ENCODE results near the gene CTSH.
"Not testable (repeated sequence)": the region's sequence is repeated elsewhere in the genome, so short reads cannot be mapped to it uniquely, and the experiment has no call there.

Gene CTSH

DNA sequence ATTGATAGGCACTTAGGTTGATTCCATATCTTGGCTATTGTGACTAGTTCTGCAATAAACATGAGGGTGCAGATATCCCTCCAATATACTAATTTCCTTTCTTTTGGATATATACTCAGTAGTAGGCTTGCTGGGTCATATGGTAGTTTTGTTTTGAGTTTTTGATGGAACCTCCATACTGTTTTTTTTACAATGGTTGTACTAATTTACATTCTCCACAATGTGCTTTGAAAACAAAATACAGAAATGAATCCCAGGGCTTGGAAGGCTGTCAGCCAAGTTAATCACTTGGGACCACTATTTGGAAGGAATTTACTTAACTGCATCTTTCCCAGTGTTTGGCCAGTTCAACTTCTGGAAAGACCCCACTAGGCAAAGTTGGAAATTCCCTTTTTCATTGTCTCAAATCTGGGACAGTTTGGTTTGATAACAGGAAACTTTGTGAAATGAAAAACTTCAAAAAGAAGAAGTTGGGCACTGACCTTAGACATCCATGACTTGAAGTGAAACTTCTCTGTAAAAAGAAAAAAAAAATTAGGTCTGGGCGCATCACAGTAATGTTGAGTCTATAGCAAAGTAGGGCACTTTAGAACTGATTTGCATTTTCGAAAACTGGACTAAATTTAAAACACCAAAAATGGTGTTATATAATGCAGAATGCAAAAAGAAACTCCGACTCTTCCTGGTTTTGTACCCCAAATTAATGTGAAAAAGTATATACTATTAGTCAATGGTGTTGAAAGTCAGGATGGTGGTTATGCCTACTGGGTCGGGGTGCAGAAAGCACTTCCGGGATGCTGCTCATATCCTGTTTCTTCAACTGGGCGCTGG, 6.0 kb downstream of the CTSH start:
- DNase-seq = no peak

DNA sequence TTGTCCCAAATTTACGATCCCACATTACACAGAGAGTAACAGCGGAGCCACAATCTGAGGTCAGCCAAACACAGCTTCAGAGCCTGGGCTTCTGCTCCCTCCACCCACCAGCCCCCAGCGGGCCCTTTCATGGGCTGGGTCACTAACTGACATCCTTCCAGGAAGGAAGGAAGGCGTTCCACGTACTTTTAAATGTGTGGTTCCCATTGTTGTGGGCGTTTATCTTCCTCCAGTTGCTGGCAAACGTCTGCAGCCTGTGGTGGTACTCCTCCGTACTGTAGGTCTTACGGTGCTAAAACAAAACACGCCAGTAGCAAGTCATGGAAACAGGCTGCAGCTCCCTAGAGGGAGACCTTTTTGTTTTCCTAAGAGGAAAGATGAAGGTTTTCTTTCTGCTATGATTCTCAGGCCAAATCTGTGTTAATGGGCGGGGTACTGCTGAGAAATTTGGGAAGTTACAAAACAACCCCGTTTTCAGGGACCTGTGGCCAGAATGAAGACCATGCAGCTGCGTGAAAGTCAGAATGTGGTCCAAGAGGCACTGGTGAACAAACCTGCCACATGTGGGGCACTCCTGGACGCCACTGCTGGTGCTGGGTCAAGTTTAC, 7.6 kb downstream of the CTSH start:
- DNase-seq = no peak

DNA sequence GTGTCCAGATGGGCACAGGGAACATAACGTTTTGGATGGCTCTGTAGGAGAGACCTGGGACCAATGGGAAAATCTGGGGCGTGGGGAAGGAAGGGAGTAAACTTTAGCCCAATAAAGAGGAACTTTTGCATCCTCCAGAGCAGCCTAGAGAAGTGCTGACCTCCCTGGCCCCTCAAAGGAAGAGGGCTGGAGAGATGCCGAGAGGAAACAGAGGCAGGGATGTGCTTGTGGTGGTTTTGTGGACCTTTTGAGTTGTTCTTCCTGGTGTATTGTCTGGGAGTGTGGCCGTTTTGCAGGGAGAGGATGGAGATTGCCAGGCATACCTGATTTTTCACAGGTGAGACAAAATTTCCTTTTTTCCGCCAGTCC, 10.2 kb downstream of the CTSH start:
- no peak for DNase-seq

DNA sequence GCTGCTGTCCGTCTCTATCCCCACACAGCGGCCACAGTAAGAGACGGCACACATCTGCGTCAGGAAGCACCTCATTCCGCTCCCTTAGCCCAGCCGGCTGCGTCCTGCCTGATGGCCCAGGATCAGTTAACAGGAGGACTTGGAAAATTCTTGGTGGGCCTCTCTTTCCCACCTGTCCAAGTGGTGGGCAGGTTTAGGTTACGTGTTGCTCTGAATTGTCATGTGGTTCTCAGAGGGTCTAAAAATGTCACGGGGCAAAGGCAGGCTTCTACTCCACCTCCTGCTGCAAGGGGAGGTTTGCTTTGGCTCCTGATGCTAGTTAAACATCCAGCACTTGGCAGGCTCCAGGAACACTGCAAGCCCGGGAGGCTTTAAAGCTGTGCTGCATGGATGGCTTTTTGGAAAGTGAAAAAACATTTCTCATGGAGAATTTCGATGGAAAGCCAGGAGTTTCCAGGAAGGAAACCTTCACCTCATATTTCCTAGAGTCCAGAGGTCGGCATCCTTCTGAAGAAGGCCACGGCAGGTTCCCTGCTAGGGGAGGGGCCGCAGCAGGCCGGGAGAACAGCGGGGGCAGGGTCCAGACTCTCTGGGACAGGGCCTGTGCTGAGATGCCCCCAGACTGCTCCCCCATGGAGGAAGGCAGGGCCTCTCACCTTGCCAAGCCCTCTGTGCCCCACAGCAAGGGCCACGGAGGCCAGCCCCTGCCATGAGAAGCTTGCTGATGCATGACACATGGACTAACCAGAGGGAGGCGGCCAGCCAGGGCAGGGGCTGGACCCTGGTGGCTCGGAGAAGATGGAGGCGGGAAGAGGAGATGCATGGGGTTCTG, 10.8 kb downstream of the CTSH start:
- no peak for DNase-seq

DNA sequence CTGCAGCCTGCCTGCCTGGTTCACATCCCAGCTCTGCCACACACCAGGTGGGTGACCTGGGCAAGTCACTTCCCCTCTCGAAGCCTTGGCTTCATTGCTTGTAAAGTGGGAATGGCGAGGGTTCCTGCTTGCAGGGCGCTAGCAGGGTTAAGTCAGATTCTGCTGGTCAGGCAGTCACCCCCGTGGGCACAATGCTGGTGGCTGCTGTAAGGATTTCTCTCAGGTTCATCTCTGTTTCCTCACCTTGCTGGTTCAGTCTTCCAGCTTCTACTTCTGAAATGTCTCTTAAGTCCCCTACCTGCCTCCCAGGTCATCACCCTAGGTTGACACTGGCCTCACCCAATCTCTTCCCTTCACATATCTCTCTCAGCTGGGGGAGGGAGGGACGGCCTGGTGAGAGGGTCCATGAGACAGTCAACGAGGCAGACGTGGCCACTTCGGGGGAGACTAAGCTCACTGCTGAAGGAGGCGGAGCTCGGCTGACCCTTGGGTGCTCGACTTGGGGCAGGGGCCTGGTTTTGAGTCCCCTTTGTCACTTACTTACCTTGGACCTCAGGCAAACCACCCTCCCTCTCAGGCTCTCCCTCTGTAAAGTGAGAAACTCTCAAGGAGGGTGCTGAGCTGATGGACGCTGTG, 11.5 kb downstream of the CTSH start:
- no peak for DNase-seq

DNA sequence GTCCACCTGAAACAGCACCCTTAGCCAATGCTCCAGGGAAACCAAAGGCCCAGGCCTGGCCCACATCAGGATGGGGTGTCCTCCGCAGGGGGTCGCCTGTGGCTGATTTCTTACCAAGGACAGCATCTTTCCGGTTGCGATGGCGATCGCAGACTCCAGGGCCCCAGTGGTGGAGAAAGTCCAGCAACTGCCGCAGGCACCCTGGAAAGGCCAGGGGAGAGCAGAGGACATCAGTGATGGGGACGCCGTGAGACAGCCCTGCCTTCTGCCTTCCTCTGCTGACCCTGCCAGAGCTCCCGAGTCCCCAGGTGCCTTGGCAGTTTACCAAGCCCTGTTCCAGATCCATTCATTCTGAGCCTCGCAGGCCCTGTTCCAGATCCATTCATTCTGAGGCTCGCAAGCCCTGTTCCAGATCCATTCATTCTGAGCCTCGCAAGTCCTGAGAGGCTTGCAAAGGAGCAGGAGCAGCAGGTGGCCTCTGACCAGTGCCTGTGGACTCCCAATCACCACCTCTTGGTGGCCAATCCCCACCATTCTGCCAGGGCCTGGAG, 12.5 kb downstream of the CTSH start:
- DNase-seq = no peak

DNA sequence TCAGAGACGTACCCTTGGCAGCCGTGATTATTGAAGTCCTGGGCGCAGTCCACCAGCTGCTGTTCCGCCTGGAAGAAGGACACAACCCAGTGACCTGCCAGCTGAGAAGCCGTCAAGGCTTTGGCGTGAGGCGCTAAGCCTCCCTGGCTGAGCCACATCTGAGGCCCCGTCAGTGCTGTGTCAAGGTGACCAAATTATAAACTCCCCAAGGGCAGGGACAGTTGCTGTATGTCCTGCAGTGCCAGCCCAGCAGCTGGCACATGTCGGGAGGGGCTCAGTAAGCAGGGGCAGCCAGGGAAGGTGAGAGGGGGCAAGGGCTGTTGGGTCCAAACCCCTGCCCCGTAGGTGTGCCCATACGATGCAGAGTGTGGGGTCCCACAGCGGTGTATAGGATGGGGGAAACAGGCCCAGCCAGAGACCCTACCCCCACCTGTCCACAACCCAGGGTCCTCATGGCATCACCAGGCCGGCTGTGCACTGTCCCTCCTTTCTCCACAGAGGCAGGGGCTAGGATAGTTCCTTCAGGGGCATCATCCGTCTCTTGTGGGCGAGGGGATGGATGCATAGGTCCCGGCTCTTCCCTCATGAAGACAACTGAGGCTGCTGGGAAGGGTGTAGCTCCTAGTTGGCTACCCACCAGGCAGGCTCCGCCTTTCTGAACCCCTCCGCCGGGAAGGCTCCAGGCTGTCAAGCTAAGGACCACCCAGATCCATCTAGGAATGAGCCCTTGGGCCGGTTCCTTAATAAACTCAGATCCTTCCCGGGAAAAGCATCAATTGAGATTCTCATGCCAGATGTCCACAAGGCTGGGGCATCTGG, 13.2 kb downstream of the CTSH start:
- no peak for DNase-seq

DNA sequence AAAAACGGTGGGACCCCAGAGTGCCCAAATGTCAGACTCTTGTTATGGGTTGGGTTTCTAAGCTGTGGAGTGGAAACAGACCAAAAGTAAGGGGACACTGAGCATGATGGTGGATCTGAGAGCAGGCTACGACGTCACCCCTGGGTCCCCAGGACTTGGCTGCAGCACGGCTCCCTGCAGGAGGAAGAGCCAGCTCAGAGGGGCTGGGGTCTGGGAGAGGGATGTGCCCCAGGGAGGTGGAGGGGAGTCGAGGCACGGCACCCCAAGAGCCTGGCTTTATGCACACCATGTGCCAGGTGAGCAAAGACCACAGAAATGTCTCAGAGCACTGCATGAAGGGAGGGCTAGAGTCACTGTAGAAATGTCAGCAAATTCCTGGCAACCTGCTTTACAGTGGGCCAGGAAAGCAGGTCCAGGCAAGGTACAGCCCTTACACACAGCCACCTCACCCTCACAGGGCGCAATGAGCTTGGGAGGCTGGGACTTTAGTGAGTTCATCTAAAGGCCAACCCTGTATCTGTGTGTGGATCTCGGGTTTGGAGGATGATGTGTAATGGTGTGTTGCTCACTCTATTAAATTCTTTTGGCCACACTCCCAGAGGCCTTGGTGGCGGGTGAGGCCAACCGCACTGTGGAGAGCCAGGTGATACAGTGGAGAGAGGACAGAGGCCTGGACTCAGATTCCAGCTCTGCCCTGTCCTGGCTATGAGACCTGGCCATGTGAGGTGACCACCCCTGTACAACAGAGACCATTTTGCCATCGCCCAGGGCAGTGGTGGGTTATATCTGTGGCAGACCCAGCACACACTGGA, 14.1 kb downstream of the CTSH start:
- DNase-seq = no peak

DNA sequence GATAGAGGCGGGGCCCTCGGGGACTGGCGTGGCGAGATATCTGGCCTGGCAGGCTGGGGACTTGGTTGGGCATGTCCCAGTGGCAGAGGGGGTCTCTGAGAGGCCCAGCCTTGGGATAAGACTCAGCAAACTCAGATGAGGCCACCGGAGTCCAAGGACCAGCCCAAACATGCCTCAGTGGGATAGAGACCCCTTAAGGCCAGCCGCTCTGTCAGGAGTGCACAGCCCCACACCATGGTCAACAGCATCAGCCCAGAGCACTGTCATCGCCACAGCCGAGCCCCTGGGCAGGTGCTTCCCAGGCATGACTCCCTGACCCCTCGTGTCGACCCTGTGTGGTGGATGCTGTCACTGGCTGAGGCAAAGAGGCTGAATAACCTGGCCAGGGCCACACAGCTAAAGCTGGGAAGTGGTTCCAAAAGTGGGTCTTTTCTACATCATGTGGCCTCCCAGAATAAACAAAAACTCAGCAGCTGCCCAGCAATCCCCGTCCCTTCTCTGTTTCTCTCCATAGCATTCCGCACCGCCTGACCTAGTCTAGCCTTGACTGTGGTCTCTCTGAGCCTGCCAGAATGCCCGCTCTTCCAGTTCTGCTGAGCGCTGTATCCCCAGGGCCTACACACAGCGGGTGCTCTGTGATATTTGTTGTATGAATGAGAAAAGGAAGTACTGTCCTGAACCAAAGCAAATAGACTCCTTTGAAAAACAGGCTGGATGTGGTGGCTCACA, 15.1 kb downstream of the CTSH start:
- no peak for DNase-seq

DNA sequence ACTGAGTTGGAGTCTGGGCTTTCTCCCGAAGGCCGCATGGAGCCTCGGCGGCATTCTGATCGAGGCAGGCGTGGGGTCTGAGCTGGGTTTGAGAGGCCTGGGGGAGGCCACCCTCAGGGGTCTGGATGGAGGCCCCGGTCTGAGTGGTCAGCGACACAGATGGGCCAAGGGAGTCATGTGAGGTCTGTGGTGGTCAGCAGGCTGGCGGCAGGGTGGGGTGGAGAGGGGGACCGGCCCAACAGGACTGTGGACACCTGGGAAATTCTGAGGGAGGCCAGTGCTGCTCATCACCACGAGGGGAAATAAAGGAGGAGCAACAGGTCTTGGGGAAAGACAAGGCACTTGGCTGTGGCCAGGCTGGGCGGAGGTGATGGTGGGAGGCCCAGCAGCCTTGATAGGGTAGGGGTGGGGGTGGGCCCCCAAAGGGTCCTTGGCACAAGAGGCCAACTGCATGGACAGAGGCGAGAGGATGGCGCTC, 16.2 kb downstream of the CTSH start:
- DNase-seq = no peak

DNA sequence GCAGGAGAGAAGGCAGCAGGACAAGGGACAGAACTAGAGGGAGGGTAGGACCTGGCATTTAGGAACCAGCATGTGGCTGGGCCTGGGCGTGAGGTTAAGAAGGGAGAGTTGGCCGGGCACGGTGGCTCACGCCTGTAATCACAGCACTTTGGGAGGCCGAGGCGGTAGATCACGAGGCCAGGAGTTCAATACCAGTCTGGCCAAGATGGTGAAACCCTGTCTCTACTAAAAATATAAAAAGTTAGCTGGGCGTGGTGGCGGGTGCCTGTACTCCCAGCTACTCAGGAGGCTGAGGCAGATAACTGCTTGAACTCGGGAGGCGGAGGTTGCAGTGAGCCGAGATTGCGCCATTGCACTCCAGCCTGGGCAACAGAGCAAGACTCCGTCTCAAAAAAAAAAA, 16.7 kb downstream of the CTSH start:
- DNase-seq = not testable (repeated sequence)

DNA sequence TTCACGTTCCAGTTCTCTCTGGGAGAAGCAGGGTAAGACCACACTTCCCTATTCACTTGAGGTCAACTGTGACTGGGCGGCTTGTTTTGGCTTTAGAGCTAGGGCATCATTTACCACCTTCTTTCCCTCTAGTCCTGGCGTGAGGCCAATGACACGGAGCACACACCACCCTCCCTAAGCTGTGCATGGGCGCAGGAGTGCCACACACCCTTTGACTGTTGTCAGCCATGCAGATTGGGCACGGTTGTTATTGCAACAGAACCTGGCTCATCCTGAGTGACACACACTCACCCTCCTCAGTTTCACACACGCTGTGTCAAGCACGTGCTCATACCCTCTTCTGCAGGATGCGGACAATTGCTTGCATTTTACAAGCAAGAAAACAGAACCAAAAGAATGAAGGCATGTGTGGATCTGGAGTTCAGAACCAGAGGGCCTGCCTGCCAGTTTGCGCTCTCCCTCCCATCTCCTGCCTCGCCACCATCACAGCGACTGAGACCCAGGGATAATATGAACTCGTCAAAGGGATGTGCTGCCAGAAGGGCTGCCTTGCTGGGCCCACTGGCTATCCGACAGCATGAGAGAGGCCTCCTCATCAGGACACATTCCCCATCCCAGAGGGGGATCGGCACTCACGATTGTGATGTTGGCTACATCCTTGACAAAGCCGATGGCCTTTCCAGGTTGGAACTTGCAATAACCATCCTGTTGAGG, 17.6 kb downstream of the CTSH start:
- DNase-seq = no peak

DNA sequence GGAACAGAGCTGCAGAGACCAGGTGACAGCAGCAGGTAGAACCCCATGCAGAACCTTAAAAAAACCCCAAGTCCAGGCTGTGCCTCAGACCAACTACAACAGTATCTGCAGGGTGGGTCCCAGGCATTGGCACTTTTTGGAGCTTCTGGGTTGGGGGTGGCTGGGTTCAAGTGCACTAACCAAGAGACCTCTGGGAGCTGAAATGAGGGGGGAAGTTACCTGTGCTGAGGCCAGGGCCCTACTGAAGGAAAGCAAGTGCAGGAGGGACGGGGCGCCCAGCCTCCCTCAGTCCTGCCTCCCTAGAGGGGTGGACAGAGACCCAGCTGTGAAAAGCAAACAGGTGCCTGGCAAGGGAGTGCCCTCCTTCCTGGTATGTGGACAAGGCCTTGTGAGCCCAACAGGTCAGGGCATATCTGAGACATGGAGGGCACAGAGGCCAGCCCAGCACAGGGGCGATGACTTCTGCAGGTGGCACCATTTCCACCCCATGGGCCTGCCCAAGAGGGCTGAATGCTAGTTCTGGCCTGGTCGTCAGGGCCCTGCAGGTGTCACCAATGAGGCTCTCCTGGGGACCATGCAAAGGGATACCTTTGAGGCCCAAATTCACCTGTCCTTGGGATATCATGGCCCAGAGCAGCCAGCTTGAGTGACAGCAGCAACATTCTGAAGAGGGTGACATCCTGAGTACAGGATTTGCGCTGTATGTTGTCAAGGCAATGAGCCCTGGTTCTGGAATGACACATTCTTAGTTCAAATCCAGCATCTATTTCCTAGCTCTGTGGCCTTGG, 18.7 kb downstream of the CTSH start:
- DNase-seq = no peak

DNA sequence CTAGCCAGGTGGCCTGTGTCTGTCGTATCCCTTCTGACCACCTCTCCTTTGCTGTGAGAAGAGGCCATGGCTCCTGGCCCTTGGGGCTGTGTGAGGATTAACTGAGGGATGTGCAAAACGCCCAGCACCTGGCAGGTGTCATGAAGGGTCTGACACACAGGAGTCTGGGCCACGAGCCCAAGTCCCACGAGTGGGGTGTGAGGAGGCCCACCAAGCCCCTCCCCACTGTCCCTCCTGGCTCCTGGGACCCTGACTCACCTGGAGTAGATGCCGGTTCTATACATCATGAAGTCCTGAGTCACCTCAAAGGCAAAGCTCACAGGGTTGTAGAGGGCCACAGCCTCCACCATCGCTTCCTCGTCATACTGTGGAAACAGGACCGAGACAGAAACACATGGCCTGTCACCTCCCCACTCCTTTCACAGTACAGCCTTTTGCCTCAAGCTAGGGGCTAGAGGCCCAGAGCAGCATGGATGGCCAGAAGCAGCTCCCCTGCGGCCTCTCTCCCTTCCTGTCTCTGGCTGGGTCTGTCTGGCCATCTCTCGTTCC, 19.7 kb downstream of the CTSH start:
- no peak for DNase-seq

DNA sequence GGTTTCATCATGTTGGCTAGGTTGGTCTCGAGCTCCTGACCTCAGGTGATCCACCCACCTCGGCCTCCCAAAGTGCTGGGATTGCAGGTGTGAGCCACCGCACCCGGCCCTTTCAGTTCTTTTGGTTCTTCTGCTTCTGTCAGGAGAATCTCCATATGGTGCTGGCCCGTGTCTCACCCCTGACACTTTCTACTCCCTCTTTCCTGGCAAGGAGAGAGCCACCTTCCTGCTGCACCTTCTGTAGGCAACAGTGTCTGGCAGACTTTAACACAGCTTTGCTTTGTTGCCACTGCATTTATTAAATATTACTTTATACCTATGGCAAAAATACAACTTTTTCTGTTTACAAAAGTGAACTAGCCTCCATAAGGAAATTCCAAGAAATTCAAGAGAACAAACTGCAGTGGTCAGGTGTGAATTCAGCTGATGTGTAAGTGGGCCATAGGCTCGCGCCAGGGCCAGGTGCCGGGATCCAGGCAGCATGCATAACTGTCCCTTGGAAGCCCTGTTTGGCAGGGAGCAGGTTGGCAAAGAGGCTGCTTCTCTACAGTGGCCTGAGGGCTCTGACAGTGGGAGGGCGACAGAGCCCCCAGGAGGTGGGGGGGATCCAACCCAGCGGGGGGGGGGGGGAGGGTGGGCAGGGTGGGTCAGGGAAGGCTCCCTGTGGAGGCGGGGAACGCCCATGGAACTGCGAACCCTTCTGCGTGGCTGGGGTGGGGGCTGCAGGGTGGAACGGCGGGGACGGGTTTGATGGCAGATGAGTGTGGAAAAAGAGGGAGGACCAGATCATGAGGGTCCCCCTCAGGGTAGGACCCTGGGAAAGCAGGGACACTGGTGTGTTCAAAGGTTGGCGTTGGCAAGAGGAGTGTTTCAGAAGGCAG, 21.1 kb downstream of the CTSH start:
- no peak for DNase-seq

DNA sequence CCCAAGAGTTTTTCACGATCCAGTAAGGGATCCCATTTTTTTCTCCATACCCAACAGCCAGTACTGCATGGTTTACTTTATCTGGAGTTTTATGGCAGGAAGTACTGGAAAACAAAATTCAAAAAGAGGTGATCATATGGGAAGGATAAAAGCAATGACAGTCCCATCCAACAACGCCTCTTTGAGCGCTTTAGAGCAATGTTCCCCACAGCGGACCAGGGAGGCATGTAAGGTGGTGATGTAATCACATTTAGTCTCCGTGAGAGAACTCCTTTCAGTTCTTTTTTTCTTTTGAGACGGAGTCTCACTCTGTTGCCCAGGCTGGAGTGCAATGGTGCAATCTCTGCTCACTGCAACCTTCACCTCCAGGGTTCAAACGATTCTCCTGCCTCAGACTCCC, 21.8 kb downstream of the CTSH start:
- DNase-seq = no peak

DNA sequence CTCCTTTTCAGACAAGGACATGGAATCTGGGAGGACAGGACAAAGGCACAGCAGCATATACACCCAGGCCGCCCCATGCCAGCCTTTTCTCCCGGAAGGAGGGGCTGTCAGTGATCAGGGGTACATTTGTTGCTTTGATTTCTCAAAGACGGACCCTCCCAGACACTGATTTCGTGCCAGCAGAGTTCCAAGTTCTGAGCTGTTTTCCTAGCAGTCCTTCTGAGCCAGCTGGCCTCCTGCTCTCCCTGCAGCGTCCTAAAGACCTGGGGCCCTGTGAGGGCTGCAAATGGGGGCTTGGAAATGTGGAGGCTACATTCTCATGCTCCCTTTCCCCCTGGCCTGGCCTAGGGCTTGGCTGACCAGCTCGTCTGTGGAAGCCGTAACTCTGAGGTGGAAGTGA, 22.3 kb downstream of the CTSH start:
- DNase-seq = no peak

DNA sequence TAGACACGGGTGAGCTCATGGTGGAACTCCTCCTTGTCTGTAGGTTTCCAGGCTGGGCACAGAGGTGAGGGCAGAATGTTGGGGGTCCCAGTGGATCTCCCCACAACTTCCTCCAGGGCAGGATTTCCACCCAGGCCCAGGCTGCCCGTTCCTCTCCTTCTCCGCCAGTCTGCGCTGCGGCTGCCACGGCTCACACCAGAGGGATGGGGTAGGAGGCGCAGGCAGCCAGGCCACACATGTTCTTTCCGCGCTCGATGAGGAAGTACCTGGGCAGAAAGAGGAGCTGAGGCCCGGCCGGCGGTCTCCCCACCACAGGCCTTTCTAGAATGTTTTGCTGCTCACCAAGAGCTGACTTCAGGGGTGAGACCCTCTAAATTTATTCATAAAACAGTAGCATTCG, 22.9 kb downstream of the CTSH start:
- no peak for DNase-seq
